HG03575 (cell line): ENCODE results near the gene CAMK2B.

Experiments
- ATAC-seq: cut with Tn5 transposase; IDR thresholded peaks from one replicate; pipeline ENCODE4 v1.9.1; 2021; ENCODE audit not compliant: unreplicated experiment, insufficient number of reproducible peaks, low FRiP score; ENCODE audit errors: extremely low read depth

CAMK2B gene

DNA sequence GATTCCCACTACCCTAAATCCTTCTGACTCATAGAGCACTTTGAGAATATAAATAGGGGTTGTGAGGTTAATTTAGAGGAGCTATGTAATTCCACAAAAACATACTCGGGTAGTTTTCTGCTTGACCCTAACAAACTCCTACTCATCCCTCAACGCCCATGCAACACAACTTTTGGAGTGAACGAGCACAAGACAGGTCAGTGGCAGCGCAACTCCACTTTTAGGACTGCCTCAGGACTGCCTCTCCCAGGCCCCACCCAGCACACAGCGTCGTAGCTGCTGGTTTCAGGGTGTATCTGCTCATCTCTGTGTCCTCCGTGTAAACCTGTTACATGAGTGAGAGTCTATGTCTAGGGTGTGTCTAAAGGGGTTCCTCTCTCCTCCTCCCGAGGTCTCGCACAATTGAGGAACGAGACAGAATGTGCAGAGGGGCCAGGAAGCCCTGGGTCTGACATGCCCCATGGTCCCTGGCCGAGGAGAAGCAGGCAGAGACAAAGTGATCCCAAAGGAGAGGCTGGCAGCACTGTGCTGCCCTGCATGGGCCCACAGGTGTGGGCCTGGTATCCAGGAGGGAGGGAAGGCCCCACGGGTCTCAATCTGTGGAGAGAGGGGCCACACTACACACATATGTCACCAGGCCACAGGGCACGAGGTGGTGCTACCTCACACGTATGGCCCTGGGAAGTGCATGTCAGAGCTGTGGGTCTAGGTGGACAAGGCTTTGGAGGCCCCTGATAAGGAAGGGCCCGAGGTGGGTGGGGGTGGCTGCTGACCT, 45.5 kb downstream of the CAMK2B start:
- ATAC-seq: no peak

GRCh38 chr7:44279286-44279685, 46.1 kb downstream of the CAMK2B start:
- ATAC-seq: no peak

DNA sequence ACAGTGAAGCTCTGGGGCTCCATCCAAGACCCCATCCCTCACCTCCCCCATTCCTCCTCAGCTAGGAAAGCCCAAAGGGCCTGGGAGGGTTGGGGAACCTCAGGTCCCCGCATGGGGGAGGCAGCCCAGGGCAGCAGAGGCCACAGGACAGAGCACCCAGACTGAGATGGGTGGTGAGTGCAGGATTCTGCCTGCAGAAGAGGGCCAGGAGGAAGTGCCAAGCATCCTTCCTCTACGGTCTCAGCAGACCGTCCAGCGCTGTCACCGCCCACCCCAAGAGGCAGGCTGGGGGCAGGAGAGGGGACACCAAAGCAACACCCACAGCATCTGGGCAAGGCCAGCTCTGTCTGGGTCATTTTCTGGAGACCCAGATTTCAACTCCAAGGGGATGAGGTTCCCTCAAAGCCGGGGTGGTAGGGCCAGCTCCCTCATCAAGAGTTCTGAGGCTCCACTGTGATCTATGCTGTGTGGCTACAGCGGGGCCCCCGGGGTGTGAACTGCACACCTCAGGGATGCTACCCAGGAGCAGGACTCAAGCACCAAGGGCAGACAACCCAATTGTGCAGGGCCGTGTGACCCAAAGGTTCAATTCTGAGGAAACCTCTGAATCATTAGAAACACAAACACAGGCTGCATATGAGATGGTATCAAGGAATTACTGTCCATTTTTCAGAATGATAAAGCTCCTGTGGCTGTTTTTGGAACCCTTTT, 46.8 kb downstream of the CAMK2B start:
- no peak for ATAC-seq

- no peak for ATAC-seq
Observed at GRCh38 chr7:44277851-44278250, 47.5 kb downstream of the CAMK2B start.

DNA sequence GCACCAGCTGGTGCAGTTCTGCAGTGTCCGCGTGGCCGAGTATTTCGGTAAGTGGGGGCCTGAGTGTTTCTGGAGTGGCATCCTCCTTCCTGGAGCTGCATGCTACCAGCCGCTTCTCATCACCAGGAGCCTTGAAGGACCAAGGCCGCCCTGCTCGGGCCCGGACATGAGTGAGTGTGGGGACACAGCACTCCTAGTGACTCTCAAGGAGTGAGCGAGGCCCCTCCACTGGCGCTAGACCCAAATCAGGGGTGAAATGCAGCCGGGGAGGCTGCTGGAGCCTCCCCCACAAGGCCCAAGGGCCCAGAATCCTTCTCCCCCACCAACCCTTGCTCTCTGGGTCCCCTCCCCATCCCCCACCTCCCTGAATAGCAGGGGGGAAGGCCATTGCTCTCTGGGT, 48.0 kb downstream of the CAMK2B start:
- ATAC-seq: no peak

DNA sequence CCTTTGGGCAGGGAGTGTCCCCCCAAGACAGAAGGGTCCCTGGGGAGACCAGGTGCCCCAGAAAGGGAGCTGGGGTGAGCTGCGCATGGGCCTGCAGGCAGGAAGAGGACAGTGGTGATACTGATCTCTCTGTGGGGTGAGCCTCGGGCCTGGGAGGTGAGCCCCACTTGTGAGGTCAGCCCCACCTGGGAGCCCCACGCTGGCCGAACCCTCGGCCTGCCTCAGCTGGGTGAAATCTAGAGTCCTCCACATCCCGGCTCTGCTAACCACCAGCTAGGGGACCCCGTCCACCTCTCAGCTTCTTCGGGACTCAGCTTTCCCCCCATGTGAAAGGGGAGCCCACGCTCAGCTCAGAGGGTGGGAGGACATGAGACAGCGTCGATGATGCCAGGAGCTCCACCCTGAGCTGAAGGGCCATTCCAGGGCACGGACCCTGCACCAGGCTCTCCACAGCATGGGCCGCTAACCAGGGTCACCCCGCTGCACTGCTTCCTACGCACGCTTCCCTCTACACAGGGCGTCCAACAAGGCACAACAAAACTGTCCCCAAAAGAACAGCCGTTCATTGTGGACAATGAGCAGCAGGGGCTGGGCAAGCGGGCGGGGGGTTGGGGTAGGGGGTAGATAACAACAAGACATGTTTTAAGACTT, 48.7 kb downstream of the CAMK2B start:
- ATAC-seq: no peak

DNA sequence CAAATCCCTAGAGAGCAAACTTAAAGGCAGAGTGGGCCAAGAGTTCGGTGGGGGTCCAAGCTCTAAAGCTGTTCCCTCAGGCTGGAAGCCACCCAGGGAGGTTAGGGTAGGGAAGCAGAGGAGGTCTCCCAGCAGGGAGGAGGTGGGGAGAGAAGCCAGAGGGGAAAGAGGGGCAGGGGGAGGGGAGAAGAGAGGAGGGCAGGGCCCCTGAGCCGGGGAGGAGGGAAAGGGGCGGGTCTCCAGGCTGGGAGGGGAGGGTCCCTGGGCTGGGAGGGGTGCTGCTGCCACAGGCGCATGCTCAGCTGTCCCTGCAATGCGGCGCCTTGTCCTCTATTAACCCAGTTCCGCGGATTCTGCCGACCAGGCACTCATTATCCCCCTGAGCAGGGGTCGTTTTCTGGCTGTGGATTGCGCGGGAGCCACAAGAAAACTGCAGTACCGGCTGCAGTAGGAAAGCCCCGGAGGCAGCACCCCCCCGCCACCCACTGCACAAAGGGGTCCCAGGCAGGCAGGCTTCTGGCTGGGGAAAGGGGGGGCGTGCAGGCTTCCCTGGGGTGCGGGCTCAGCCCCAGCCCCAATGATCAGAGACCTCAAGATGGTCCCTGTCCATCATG, 49.3 kb downstream of the CAMK2B start:
- no peak for ATAC-seq

GRCh38 chr7:44275146-44275545, 50.2 kb downstream of the CAMK2B start:
- no peak for ATAC-seq

DNA sequence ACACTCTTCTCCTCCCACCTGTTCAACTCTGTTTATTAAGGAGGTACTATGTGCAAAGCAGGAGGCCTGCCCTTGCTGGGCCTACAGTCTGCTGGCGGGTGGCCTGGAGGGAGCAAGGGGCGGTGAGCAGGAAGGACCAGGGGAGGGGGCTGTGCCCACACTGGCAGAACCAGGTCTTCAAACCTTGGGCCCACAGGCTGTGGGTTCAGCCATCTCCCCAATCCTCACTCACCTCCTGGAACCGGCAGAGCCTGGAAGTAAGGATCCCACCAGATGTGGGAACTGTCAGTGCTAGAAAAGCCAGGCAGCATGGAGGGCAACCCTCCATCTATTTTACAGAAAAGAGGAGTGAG, 50.8 kb downstream of the CAMK2B start:
- ATAC-seq: no peak

DNA sequence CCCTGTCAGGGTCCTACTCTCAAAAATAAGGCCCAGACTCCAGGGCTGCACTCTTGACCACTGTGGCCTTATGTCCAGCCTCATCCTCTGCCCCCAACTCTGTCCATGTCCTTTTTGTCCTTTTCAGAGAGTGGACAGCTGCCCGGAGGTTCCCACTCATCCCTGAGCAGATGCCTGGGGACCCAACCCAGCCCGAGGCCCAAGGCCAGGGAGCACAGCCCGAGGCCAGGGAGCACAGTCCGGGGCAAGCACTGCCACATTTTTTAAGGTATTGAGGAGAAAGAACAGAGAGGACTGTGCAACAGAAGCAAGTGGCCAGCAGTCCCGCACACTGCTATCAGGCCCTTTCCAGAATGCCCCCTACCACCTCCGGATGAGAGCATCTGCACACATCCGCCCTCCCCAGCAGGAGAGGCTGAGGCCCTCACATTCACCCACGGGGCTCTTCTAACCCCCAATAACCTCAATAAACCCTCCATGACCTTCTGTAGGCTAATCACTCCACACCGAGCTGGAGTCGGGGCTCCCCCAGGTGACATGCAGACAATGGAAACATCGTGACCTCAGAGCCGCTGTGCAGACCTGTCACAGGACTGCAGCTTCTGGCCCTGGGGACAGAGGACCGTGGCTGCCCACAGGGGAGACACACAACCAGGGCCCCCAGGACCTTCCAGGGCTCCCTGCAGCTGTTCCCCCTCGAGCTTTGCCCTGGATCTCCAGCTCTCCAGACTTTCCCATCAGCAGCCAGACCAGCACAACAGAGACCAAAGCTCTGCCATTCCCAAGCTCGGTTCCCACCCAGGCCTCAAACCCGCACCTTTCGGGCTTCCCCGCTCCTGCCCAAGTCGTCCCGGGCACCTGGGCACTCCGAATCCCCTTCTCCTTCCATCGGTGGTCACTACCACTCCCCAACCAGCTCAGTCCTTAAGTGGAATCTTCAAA, 51.4 kb downstream of the CAMK2B start:
- no peak for ATAC-seq

GRCh38 chr7:44272981-44273380, 52.4 kb downstream of the CAMK2B start:
- ATAC-seq: no peak

- ATAC-seq: no peak
Observed at GRCh38 chr7:44272456-44272855, 52.9 kb downstream of the CAMK2B start.

DNA sequence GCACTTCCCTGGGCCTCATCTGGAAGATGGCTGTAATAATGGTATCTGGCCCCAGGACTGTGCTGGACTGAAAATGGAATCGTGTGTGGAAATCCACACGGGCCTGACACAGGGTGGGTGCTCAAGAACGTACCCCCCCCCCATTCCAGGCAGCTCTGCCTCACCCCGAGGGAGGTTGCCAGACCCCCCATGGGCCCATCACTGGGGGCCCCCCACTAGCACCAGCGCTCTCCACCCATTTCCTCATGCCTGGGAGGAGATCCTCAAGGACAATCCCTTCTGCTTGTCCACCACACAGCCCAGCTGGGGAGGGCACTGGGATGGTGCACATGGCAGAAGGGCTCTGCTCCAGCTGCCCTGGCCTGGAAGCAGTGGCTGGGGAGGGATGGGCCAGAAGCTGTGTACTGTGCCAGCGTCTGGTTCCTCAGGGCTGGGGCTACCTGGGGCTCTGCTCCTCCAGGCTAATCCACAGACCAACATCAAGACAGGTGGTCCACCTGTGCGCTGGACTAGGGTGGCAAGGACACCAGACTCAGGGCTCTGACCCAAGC, 55.4 kb downstream of the CAMK2B start:
- ATAC-seq: no peak

DNA sequence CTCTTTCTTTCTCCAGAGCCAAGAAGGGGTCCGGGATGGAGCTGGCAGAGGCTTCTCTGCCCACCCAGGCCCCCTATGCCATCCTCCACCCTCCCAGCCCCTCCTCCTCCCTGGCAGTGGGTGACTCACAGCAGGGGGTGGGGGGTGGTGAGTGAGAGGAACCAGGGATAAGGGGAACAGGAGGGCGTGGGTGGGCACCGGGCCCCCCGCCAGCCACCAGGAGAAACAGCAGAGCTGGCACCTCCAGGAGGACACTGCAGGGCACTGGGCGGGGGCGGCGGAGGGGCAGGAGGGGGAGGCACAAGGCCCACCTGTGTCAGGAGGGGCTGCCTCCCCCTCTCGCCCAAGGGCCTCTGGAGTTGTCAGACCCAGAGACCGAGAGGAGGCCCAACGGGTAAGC, 56.0 kb downstream of the CAMK2B start:
- ATAC-seq: no peak

DNA sequence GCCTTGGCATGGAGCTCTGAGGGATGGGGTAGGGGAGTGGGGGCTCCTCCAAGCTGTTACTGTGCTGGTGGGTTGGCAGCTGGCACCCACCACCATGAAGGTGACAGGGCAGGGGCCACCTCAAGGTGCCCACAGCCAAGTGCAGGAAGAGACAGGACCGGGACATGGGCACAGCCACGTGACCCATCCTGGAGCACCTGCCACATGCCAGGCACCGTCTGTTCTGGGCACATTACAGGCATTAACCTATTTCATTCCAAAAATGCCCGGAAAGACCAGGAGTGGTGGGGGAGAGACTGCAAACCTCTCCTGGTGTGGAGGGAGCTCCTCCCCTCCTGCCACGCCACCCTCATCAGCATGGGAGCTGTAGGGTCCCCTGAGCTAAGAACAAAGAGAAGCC, 56.7 kb downstream of the CAMK2B start:
- no peak for ATAC-seq

- ATAC-seq: no peak
Observed at GRCh38 chr7:44267719-44268421, 57.5 kb downstream of the CAMK2B start.

- ATAC-seq: no peak
Observed at GRCh38 chr7:44267178-44267577, 58.2 kb downstream of the CAMK2B start.

- no peak for ATAC-seq
Observed at GRCh38 chr7:44266526-44266925, 58.9 kb downstream of the CAMK2B start.
